ENCODE results near the gene BCAN. TPM values are rescaled to one million over a fixed set of nuclear protein-coding genes. Genes with fewer than 3 reads are reported as not detected.

Gene BCAN
- total and polyA plus RNA-seq, 2 of the 8 experiments (the other 6 are each of a cell fraction or from before 2014, with no cell fraction given) = 4.5 to 24.0 TPM

DNA sequence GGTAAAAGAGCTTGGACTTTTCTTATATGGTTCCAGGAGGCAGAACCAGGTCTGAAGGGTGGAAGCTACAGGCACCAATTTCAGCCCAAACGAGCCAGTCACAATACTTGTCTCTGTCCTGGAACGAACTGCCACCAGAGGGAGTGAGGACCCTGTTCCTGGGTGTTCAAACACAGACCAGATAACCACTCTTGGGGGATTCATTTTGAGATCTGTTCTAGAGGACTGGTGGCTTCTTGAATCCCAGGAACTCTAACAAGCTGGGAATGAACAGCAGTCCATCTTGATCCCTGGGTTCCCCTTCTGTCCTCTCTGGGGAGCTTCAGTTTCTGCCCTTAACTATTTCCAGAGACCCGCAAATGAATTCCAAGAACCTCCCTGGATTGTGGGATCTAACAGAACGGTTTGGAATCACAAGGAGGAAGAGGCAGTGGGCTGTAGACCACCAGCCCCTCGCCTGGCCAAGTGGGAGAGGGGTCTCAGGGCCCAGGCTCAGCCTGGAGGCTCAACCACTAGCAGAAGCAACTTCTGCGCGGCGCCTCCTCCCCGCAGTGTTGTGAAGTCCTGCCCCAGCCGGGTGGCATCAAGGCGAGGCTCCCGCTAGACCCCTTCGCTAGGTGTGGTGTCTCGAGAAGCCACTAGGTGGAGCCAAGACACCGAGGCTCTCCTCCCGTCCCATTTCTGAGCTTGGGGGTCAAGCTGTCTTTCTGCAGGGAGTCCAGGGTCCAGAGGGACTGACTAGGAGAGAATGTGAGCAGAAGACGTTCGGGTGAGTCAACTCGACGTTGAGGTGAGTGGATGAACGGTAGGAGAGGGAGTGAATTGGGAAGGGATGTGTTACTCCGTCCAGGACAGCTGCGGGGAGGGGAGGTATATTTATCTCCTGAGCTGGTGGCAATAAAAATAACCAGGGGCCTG, 47.4 kb downstream of the BCAN start (continued):
- TF ChIP-seq CHD7 (IDR thresholded peaks at IDR 0.05; ENCODE audit: insufficient replicate concordance, low read length) = no peak
- no peak for TF ChIP-seq RNF2 (IDR thresholded peaks at IDR 0.05; ENCODE audit: borderline replicate concordance, low read depth, low read length, missing control alignments, poor library complexity, severe bottlenecking)
- TF ChIP-seq PHF8 (conservative IDR thresholded peaks at IDR 0.05; ENCODE audit: low read depth, low read length) = no peak
- TF ChIP-seq SP1 (IDR thresholded peaks at IDR 0.05; ENCODE audit: low read depth, low read length) = no peak
- TF ChIP-seq, protein P1, sequence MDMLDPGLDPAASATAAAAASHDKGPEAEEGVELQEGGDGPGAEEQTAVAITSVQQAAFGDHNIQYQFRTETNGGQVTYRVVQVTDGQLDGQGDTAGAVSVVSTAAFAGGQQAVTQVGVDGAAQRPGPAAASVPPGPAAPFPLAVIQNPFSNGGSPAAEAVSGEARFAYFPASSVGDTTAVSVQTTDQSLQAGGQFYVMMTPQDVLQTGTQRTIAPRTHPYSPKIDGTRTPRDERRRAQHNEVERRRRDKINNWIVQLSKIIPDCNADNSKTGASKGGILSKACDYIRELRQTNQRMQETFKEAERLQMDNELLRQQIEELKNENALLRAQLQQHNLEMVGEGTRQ (IDR thresholded peaks at IDR 0.05; ENCODE audit: low read length) = no peak
- TF ChIP-seq BRCA1 (IDR thresholded peaks at IDR 0.05; ENCODE audit: low read depth, low read length) = no peak
- TF ChIP-seq GABPA (IDR thresholded peaks at IDR 0.05; ENCODE audit: borderline replicate concordance, insufficient read depth, low read length) = peak; percentile 55; the same call in 1 of the 2 replicates

All from H1 (cell line).